BJ (cell line): ENCODE data around the gene KCTD11. TPM values are rescaled to one million over a fixed set of nuclear protein-coding genes. Genes with fewer than 3 reads are reported as not detected.

ENCODE experiments used
- CTCF ChIA-PET: fragments of 350-600 bp; formaldehyde crosslinking; extraction: SDS; loops from one replicate; lab custom pipeline; 2021; ENCODE audit warnings: antibody characterized with exemption, inconsistent platforms; lab: Yijun Ruan, JAX
- POLR2A ChIA-PET: fragments of 300-600 bp; sonication (Branson Sonifier 250); formaldehyde crosslinking; extraction: SDS; loops from one replicate; lab custom pipeline; 2021; ENCODE audit warnings: antibody characterized with exemption; lab: Charles Lee
- DNase-seq: peaks from one replicate; pipeline ENCODE4 v3.0.0-alpha.2; 2011; ENCODE audit warnings: low read depth
- H3K27me3 ChIP-seq: 2 replicates; pipeline ENCODE4 v1.6.0; 2011; ENCODE audit warnings: low read length; ENCODE audit not compliant: control insufficient read depth, insufficient read depth
- H3K36me3 ChIP-seq: 2 replicates; pipeline ENCODE4 v1.5.1; 2011; ENCODE audit warnings: low read length; ENCODE audit not compliant: control insufficient read depth, insufficient read depth
- H3K4me3 ChIP-seq: 2 replicates; pipeline ENCODE4 v1.5.1; 2011; ENCODE audit warnings: low read depth, mild to moderate bottlenecking, control low read depth, low read length
- polyA plus RNA-seq: library from polyadenylated mRNA; depleted of rRNA; stranded (reverse); fragments of >200 nt; gene quantifications from 2 replicates; pipeline ENCODE4 v1.2.3, GENCODE V29; 2011
- TF ChIP-seq, protein P1 (sequence below): IDR thresholded peaks from 2 replicates; pipeline ENCODE4 v1.5.1; 2011; ENCODE audit warnings: low read depth, mild to moderate bottlenecking, control low read depth, inconsistent platforms, low read length, moderate library complexity; ENCODE audit not compliant: insufficient read depth

Gene KCTD11
- polyA plus RNA-seq, 1 experiment = 19.8 TPM

DNA sequence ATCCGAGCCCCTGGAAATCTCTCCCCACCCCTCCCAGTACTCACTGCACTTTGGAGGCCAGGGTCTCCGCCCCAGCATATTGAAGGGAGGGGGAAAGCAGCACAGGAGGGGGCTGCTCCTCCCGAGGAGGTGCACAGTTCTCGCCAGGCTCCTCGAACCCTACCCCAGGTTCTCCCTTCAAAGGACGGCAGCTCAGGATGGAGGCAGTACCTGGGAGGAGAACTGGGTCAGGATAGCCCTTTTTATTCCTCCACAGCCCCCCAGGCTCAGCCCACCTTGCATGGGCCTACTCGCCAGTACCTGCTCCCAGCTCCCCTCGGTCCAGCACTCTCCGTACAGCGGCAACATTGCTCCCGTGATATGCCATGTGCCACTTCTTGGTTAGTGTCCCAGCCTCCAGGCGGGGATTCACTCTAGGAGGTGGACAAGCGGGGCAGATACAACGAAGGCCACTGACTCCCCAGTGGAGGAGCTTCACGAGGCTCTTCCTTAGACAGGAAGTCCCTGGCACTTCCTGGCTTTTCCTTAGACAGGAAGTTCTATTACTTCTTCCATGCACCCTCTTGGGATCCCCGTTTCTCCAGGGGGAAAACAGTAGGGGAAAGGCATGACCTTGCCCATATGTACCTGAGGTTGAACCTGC, 34.7 kb upstream of the KCTD11 start:
- ChIA-PET CTCF (interaction anchor here (0.6 to 1.7 kb wide), 3 partner anchors 12 to 46 kb away, joined by 3 to 5 read pairs (median 4); partner anchors contain the start of gene NEURL4), POLR2A (no interaction called here)
- Histone ChIP-seq H3K27me3 (no peaks in the 10 kb centered on the region), H3K36me3 (peaks cover 50% of the 10 kb centered on the region), H3K4me3 (no peak overlapping the region)
- TF ChIP-seq, protein P1, sequence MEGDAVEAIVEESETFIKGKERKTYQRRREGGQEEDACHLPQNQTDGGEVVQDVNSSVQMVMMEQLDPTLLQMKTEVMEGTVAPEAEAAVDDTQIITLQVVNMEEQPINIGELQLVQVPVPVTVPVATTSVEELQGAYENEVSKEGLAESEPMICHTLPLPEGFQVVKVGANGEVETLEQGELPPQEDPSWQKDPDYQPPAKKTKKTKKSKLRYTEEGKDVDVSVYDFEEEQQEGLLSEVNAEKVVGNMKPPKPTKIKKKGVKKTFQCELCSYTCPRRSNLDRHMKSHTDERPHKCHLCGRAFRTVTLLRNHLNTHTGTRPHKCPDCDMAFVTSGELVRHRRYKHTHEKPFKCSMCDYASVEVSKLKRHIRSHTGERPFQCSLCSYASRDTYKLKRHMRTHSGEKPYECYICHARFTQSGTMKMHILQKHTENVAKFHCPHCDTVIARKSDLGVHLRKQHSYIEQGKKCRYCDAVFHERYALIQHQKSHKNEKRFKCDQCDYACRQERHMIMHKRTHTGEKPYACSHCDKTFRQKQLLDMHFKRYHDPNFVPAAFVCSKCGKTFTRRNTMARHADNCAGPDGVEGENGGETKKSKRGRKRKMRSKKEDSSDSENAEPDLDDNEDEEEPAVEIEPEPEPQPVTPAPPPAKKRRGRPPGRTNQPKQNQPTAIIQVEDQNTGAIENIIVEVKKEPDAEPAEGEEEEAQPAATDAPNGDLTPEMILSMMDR = no peak
- no peak for DNase-seq

DNA sequence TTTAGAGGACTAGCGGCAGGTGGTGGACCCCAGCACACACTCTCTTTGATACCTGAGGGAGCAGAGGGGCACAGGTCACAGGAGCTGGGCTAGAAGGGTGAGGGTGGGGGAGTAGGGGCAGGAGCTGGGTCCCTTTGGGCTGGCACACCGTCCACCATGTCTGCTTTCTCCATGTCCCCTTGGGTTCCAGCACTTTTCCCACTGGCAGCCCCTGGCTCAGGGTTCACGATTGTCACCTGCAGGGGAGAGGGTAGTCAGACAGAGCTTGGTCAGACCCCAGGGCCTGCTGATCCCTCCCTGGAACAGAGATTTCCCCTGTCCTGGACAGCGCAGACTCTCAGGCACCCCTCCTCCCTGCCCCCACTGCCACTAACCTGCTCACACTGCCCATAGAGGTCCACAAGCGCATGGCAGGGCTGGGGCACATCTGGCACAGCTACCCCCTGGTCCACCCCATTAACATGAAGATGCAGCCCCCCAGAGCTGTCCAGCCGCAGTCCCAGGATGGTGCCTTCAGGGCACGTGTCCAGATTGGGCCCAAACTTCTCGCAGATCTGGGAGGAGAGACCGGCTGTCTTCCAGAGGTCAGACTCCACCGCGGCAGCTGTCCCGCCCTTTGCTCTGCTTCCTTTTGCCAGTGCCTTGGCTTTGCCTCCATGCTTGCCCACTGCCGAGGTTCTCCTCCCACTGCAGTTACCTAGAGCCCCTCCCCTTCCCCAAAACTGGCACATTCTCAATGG, 33.7 kb upstream of the KCTD11 start:
- Histone ChIP-seq H3K36me3 (peaks cover 48% of the 10 kb centered on the region), H3K27me3 (no peaks in the 10 kb centered on the region), H3K4me3 (no peak overlapping the region)
- POLR2A ChIA-PET = no interaction called here
- no peak for DNase-seq
- TF ChIP-seq, protein P1 = no peak
- CTCF ChIA-PET = interaction anchor here (1.7 kb wide), 1 partner anchor 11 kb away, joined by 5 read pairs; the partner anchor contains the start of gene NEURL4

DNA sequence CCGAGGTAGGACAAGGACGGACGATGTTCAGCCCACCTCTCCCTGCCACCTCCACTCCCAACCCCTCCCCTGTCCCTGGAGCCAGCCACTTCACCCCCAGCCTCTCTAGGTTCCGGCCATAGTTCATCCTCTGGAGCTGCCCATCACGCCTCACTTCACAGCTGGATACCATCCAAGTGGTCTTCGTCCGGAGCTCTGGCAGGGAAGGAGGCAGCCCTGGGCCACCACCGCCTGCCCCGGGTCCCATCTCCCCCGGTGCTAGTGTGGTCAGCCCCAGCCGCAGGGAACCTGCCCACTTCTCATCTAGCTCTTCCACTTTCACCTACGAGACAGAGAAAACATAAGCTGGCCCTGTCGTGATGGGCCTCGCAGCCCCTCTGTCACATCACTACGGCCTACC, 30.5 kb upstream of the KCTD11 start:
- ChIA-PET CTCF (interaction anchor here (1.3 kb wide), 1 partner anchor 239 kb away, joined by 6 read pairs; no protein-coding TSS in a partner anchor), POLR2A (interaction anchor here (0.6 kb wide), 1 partner anchor 77 kb away, joined by 3 read pairs; no protein-coding TSS in a partner anchor)
- H3K36me3 ChIP-seq = peaks cover 58% of the 10 kb centered on the region

DNA sequence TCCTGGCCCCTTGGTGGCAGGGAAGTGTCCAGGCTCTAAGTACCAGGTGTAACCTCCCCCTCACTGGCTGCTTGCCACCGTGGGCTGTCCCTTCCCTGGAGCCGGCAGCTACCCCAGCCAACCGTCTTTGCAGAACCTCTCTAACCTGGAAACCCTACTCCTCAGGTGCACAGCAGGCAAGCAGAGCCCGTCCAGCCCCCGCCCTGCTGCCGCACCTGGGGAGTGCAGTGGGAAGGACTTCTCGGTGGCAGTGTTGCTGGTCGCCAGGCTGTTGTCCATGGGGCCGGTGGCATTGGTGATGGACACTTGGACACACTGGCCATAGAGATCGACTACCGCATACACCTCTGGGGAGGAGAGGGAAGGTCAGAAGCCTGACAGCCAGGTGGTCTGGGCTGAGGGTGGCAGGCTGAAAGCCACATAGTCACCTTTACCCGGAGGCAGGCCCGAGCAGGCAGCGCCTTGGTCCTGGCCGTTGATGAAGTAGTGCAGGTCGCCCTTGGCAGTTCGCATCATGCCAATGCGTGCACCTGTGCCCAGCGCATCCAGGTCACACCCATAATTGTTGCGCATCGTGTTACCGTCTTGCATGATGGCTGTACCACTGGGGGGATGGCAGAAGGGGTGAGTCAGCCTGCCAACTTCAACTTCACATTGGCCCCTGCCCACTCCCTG, 29.3 kb upstream of the KCTD11 start:
- Histone ChIP-seq H3K4me3 (no peak overlapping the region), H3K27me3 (no peaks in the 10 kb centered on the region), H3K36me3 (peaks cover 57% of the 10 kb centered on the region)
- CTCF ChIA-PET = interaction anchor here (1.3 to 5.0 kb wide), 2 partner anchors 9 to 238 kb away, joined by 6 to 22 read pairs; no protein-coding TSS in a partner anchor
- TF ChIP-seq, protein P1 = no peak
- DNase-seq = no peak
- POLR2A ChIA-PET = no interaction called here

More for the DNA sequence above, 30.5 kb upstream of the KCTD11 start:
- TF ChIP-seq, protein P1 = no peak
- DNase-seq = no peak
- no peaks in the 10 kb centered on the region for H3K27me3 ChIP-seq
- H3K4me3 ChIP-seq = no peak overlapping the region
